ENCODE results near the gene CISTR.
"Not testable (repeated sequence)": the region's sequence is repeated elsewhere in the genome, so short reads cannot be mapped to it uniquely, and the experiment has no call there.

CISTR gene

DNA sequence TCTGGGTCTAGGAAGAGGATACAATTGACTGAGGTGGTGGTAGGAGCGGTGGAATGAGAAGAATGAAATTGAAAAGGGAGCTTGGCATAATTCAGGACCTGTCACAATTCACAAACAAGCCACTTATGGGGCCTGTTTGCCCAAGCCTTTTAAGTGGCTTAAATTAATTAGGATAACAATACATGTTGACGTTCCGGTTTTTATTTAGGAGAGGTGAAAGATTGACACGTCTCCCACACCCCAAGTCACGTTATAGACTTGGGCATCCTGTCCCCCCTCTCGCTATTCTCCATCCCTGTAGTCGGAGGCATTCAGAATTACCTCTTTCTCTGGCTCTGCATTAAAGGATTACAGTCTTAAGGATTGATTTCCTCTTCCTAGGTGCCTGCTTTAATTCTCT, 23.6 kb downstream of the CISTR start:
- peak overlapping the region; percentile 88 for H3K4me3 Mint-ChIP-seq
- no peaks in the 10 kb centered on the region for H3K27me3 Mint-ChIP-seq
- DNase-seq (ENCODE audit: low spot score in 2 of 2) (no peak), ATAC-seq (ENCODE audit: low read depth) (no peak)
- H3K27ac Mint-ChIP-seq = peak overlapping the region; percentile 73
- H3K36me3 Mint-ChIP-seq = peaks cover 13% of the 10 kb centered on the region
- peaks cover 11% of the 10 kb centered on the region for H3K4me1 Mint-ChIP-seq
- no peaks in the 10 kb centered on the region for H3K9me3 Mint-ChIP-seq

GRCh38 chr12:53727310-53728041, 24.3 kb downstream of the CISTR start, which contains the start of gene CALCOCO1:
Gene CALCOCO1 (minus strand): TSS chr12:53727452. CDS start chr12:53725242, 2,210 bp downstream.
- Mint-ChIP-seq H3K36me3 (peaks cover 17% of the 10 kb centered on the region), H3K4me3 (peak within 1 kb of the TSS; percentile 88), H3K9me3 (no peaks in the 10 kb centered on the region), H3K4me1 (peaks cover 11% of the 10 kb centered on the region), H3K27me3 (no peaks in the 10 kb centered on the region), H3K27ac (peak within 1 kb of the TSS; percentile 73)
- peak; percentile 97 for ATAC-seq (ENCODE audit: low read depth)
- peak; percentile 90 to 93 for DNase-seq (ENCODE audit: low spot score in 2 of 2)

DNA sequence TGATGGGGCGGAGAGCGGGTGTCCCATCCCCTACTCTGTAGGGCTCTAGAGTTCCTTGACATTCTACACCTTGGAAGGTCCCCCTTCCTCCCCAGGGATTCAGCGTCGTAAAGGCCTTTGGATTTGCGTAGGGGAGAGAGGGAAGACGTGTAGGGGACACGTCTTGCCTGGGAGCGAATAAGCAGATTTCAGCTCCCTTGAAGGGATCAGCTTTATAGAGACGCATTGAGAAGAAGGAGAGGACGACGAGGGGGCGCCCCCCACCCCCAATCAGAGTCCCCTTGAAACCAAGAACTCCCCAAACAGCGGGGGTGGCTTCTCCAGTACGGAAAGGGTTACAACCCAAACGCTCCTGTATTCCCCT, 24.9 kb downstream of the CISTR start:
- Mint-ChIP-seq H3K4me1 (peaks cover 11% of the 10 kb centered on the region), H3K9me3 (no peaks in the 10 kb centered on the region), H3K36me3 (peaks cover 18% of the 10 kb centered on the region), H3K27ac (peak overlapping the region; percentile 73), H3K4me3 (peak overlapping the region; percentile 88), H3K27me3 (no peaks in the 10 kb centered on the region)
- no peak for ATAC-seq (ENCODE audit: low read depth)
- no peak for DNase-seq (ENCODE audit: low spot score in 2 of 2)

- ATAC-seq (ENCODE audit: low read depth) (no peak), DNase-seq (ENCODE audit: low spot score in 2 of 2) (no peak)
- H3K27me3 Mint-ChIP-seq = no peaks in the 10 kb centered on the region
- H3K4me1 Mint-ChIP-seq = peaks cover 11% of the 10 kb centered on the region
- H3K4me3 Mint-ChIP-seq = peak overlapping the region; percentile 88
- peaks cover 23% of the 10 kb centered on the region for H3K36me3 Mint-ChIP-seq
- H3K9me3 Mint-ChIP-seq = no peaks in the 10 kb centered on the region
- H3K27ac Mint-ChIP-seq = no peak overlapping the region
Observed at GRCh38 chr12:53726341-53726740, 25.4 kb downstream of the CISTR start.

- H3K27me3 Mint-ChIP-seq = no peaks in the 10 kb centered on the region
- H3K36me3 Mint-ChIP-seq = peaks cover 27% of the 10 kb centered on the region
- H3K4me3 Mint-ChIP-seq = peak overlapping the region; percentile 47
- DNase-seq (ENCODE audit: low spot score in 2 of 2) (no peak), ATAC-seq (ENCODE audit: low read depth) (no peak)
- H3K4me1 Mint-ChIP-seq = peaks cover 11% of the 10 kb centered on the region
- H3K27ac Mint-ChIP-seq = no peak overlapping the region
- H3K9me3 Mint-ChIP-seq = no peaks in the 10 kb centered on the region
Observed at GRCh38 chr12:53725824-53726223, 26.0 kb downstream of the CISTR start.

DNA sequence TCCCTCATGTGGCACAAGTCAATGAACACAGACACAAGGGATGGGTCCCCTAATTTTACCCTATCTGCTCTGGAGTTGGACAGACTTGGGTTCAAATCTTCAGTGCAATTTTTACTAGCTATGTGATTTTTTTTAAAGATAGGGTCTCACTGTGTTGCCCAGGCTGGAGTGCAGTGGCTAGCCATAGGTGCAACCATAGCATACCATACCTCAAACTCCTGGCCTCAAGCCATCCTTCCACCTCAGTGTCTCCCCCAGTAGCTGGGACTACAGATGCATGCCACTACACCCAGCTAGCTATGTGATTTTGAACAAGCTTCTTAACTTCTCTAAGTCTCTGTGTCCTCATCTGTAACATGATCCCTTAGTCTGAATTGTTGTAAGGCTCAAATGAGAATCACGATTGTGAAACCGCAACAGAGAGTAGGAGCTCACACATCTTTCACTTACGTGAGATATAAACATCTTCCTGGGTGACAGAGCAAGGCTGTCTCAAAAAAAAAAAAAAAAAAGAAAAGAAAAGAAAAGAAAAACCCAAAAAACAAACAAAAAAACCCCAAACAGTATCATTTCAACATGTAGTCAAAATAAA, 29.2 kb downstream of the CISTR start:
- no peak overlapping the region for H3K4me3 Mint-ChIP-seq
- peaks cover 39% of the 10 kb centered on the region for H3K36me3 Mint-ChIP-seq
- H3K9me3 Mint-ChIP-seq = no peaks in the 10 kb centered on the region
- peaks cover 8% of the 10 kb centered on the region for H3K4me1 Mint-ChIP-seq
- no peaks in the 10 kb centered on the region for H3K27me3 Mint-ChIP-seq
- H3K27ac Mint-ChIP-seq = no peak overlapping the region
- ATAC-seq (ENCODE audit: low read depth) (no peak), DNase-seq (ENCODE audit: low spot score in 2 of 2) (no peak)

DNA sequence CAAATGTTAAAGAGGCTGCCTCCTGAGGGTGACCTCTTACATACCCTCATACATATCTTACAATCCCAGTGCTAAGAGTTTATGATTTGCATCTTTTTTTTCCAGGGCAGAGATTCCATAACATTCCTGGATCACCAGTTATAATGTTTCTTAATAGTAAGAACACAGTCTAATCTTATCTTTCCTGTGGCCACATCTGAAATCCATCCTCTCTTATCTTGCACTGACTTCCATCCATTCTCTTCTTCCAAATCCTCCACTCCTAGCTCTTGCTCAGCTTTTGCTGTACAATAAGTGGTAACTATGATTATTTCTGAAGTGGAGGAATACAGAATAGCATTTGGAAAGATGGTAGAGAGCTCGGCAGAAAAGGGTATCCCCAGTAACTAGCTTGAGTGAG, 30.8 kb downstream of the CISTR start:
- ATAC-seq (ENCODE audit: low read depth) (no peak), DNase-seq (ENCODE audit: low spot score in 2 of 2) (no peak)
- Mint-ChIP-seq H3K27me3 (no peaks in the 10 kb centered on the region), H3K9me3 (no peaks in the 10 kb centered on the region), H3K36me3 (peaks cover 51% of the 10 kb centered on the region), H3K4me3 (no peak overlapping the region), H3K27ac (no peak overlapping the region), H3K4me1 (no peaks in the 10 kb centered on the region)

DNA sequence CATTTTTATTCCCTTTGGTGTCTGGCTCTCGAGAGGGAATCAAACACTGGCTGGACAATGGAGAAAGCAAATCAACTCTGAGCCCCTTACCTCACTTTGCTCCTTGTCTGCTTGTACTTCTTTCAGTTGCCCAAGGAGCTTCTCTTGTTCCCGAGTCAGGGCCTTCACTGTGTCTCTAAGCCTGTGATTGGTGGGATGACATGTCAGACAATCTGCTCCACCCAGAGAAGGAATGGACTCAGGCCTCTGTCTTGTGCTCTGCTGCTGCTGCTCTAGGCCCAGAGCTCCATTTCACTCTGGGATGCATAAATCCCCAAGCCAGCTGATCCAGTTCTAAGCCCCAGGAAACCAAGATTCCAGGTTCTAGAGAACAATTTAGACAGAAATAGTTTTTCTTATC, 32.1 kb downstream of the CISTR start:
- H3K27me3 Mint-ChIP-seq = no peaks in the 10 kb centered on the region
- no peaks in the 10 kb centered on the region for H3K9me3 Mint-ChIP-seq
- peaks cover 55% of the 10 kb centered on the region for H3K36me3 Mint-ChIP-seq
- H3K4me1 Mint-ChIP-seq = no peaks in the 10 kb centered on the region
- no peak overlapping the region for H3K27ac Mint-ChIP-seq
- DNase-seq (ENCODE audit: low spot score in 2 of 2) (no peak), ATAC-seq (ENCODE audit: low read depth) (no peak)
- H3K4me3 Mint-ChIP-seq = no peak overlapping the region

DNA sequence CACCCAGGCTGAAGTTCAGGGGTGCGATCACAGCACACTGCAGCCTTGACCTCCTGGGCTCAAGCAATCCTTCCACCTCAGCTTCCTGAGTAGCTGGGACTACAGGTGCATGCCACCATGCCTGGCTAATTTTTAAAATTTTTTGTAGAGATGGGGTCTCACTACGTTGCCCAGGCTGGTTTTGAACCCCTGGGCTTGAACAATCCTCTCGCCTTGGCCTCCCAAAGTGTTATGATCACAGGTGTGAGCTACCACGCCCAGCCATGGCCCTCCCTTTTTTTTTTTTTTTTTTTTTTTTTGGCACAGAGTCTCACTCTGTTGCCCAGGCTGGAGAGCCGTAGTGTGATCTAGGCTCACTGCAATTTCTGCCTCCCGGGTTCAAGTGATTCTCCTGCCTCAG, 33.2 kb downstream of the CISTR start:
- not testable (repeated sequence) for ATAC-seq (ENCODE audit: low read depth); H3K9me3 Mint-ChIP-seq; H3K27me3 Mint-ChIP-seq; H3K4me1 Mint-ChIP-seq; H3K4me3 Mint-ChIP-seq; DNase-seq (ENCODE audit: low spot score in 2 of 2); H3K27ac Mint-ChIP-seq
- peaks cover 52% of the 10 kb centered on the region for H3K36me3 Mint-ChIP-seq

DNA sequence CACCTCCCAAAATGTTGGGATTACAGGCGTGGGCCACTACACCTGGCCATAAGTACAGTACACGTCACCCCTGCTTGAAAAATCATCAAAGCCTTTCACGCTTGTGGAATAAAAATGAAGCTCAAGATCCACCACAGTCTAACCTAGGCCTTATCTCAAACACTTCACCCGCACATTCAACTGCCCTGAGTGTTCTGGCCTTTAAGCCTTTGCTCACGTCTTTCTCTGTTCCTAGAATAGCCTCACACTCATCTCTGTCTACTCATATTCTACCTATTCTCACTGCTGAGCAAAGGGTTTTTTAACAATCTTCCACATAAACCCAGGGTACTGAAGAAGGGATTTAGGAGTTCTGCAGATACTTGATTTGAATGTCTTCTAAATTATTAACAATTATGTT, 34.5 kb downstream of the CISTR start:
- Mint-ChIP-seq H3K36me3 (peaks cover 52% of the 10 kb centered on the region), H3K4me1 (no peaks in the 10 kb centered on the region), H3K4me3 (no peak overlapping the region), H3K27me3 (no peaks in the 10 kb centered on the region), H3K27ac (no peak overlapping the region), H3K9me3 (no peaks in the 10 kb centered on the region)
- no peak for DNase-seq (ENCODE audit: low spot score in 2 of 2)
- no peak for ATAC-seq (ENCODE audit: low read depth)

DNA sequence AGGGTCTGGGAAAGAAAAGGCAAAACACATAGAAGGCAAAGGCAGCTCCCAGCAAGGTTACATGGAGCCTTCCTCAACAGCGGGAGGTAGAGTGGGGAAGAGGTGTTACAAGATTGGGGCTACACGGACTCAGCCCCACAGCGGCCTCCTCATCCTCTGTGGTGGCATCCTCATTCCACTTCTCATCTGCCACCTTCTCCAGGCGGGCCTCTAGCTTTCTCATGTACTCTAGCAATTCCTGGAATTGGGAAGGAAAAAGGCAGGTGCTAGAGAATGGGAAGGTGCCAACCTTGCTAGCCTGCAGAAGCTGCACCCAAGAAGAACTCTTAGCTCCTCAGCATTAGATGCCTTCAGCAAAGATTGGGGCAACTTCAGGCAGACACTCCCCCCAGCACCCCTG, 37.8 kb downstream of the CISTR start:
- ATAC-seq (ENCODE audit: low read depth) = no peak
- no peaks in the 10 kb centered on the region for H3K9me3 Mint-ChIP-seq

DNA sequence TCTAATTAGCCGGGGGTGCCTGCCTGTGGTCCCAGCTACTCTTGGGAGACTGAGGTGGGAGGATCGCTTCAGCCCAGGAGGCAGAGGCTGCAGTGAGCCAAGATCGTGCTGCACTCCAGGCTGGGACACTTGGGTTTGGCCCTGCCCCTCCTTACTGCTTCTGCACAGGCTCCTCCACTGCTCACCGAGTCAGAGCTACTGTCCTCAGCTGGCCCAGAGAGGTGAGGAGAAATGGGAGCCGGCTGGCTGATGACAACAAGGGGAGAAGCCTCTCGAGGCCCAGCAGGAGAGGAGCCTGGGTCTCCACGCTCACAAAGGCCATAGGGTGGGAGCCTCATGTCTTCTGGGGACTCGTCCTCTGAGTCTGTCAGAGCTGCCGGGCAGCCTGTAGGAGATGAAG, 38.3 kb downstream of the CISTR start:
- Mint-ChIP-seq H3K27me3 (no peaks in the 10 kb centered on the region), H3K36me3 (peaks cover 35% of the 10 kb centered on the region), H3K4me3 (no peak overlapping the region), H3K9me3 (no peaks in the 10 kb centered on the region), H3K4me1 (peaks cover 9% of the 10 kb centered on the region), H3K27ac (no peak overlapping the region)
- DNase-seq (ENCODE audit: low spot score in 2 of 2) (no peak), ATAC-seq (ENCODE audit: low read depth) (no peak)

More for the DNA sequence above, 37.8 kb downstream of the CISTR start:
- no peak for DNase-seq (ENCODE audit: low spot score in 2 of 2)
- H3K27ac Mint-ChIP-seq = no peak overlapping the region
- H3K27me3 Mint-ChIP-seq = no peaks in the 10 kb centered on the region
- peaks cover 9% of the 10 kb centered on the region for H3K4me1 Mint-ChIP-seq
- H3K4me3 Mint-ChIP-seq = no peak overlapping the region
- H3K36me3 Mint-ChIP-seq = peaks cover 35% of the 10 kb centered on the region

GRCh38 chr12:53712059-53712643, 39.6 kb downstream of the CISTR start:
- Mint-ChIP-seq H3K36me3 (peaks cover 33% of the 10 kb centered on the region), H3K4me3 (no peak overlapping the region), H3K4me1 (peaks cover 9% of the 10 kb centered on the region), H3K9me3 (no peaks in the 10 kb centered on the region), H3K27ac (no peak overlapping the region), H3K27me3 (peaks cover 5% of the 10 kb centered on the region)
- DNase-seq (ENCODE audit: low spot score in 2 of 2) (no peak), ATAC-seq (ENCODE audit: low read depth) (no peak)

GRCh38 chr12:53710091-53710490, 41.7 kb downstream of the CISTR start:
- Mint-ChIP-seq H3K4me1 (peaks cover 9% of the 10 kb centered on the region), H3K36me3 (peaks cover 20% of the 10 kb centered on the region), H3K4me3 (no peak overlapping the region), H3K9me3 (no peaks in the 10 kb centered on the region), H3K27ac (no peak overlapping the region), H3K27me3 (peaks cover 11% of the 10 kb centered on the region)
- ATAC-seq (ENCODE audit: low read depth) (no peak), DNase-seq (ENCODE audit: low spot score in 2 of 2) (no peak)

Data from memory B cell (primary cell).